Activated T-helper 1 cell treated with Interleukin-2 at 50 U/mL for 16 hours (primary cell): ENCODE measurements around the gene HTR4.
"Not testable (repeated sequence)": the region's sequence is repeated elsewhere in the genome, so short reads cannot be mapped to it uniquely, and the experiment has no call there.

Experiments used
- DNase-seq: peaks from one replicate; pipeline ENCODE4 v3.0.0-alpha.2; 2020; ENCODE audit warnings: low read depth

The HTR4 gene, protein sequence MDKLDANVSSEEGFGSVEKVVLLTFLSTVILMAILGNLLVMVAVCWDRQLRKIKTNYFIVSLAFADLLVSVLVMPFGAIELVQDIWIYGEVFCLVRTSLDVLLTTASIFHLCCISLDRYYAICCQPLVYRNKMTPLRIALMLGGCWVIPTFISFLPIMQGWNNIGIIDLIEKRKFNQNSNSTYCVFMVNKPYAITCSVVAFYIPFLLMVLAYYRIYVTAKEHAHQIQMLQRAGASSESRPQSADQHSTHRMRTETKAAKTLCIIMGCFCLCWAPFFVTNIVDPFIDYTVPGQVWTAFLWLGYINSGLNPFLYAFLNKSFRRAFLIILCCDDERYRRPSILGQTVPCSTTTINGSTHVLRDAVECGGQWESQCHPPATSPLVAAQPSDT

DNA sequence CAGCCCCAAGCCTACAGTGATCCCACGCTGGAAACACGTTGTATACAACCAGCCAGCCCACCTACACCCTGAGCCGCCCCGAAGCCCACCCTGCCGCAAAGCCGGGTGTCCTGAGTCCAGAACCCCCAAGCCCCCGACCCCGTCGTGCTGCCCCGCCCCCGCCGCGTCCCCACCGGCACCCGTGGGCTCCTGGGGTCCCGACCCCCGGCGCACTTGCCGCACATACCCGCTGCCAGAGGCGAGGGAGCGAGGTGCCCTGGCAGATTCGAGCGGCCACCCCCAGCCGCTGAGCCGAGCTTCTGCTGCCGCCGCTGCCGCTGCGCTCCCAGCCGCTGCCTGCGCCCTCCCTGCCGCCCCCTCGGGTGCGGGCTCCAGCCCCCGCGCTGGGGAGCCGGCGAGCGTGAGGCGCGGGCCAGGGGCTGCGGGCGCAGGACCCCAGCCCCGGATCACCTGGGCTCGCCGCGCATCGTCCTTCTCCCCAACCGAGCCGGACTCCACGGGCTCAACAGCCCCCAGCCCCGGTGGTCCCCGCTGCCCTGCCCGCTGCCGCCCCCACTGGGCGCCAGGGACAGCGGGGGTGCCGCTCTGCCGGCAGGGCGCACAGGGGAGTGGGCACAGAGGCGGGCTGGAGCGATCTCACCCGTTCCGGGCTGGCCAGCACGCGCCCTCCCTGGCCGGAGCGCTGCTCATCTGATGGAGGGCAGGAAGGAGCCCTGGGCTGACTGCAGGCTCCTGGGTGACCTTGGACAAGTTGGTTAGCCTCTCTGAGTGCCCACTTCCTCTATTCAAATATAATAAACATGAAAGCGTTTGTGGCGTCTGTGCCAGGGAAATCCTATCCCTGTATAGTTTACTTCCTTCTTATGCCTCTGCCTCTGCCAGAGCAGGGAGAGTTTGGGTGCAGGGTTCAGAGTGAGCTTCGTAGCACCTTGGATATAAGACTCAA lies at the start of gene HTR4:
Gene HTR4, minus strand, starts transcription at position 692 of the 946 bp plus-strand sequence. CDS start 17,513 bp downstream, outside the sequence.
- no peak for DNase-seq

DNA sequence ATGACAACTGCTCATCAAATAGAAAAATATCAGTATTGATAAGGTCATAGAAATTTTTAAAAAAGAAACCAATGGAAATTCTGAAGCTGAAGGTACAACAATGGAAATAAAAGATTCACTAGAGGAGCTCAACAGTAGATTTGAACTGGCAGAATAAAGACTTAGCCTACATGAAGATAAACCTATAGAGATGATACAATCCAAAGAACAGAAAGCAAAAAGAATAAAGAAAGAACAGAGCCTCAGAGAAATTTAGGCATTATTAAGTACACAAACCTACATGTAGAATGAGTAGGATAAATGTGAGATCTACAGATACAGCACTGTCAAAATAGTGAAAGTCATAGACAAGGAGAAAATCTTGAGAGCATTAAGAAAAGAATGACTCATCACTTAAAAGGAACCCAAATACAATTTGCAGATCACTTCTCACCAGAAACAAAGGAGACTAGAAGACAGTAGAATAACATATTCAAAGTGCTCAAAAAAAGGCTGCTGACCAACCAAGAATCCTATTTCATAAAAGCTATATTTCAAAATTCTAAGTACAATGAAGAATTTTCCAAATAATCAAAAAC lies 47.8 kb upstream of the HTR4 start:
- DNase-seq = no peak

DNA sequence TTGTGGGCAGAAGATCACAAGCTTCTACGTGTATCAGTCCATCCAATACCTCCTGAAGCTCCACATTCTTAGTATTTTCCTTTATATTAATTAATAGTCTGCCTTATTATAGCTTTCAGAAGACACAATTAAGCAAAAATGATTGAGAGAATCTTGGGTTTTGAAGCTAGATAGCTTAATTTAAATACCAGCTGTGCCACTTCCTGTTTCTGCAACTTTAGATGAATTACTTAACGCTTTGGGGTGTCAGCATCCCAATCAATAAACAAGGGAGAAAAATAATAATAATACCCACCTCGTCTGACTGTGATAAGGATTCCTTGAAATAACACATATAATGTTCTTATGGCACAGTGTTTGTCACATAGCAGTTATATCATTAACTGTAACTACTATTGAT lies 44.7 kb upstream of the HTR4 start:
- DNase-seq = no peak

DNA sequence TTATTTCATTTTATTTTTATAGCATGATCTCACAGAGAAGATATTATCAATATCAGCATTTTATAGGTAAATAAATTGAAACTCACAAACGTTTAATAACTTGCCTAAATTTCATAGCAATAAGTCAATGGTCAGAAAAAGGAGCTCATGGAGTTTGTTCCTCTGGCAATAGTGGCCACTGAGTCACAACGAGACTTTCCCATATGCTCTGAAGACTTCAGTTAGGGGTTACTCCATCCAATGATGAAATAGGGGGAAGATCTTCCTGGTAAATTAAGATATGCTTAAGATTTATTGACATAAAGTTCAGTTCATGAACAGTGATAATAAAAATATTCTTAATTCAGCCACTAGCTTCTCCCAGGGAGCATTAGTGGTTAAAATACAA lies 43.5 kb upstream of the HTR4 start:
- DNase-seq = no peak

DNA sequence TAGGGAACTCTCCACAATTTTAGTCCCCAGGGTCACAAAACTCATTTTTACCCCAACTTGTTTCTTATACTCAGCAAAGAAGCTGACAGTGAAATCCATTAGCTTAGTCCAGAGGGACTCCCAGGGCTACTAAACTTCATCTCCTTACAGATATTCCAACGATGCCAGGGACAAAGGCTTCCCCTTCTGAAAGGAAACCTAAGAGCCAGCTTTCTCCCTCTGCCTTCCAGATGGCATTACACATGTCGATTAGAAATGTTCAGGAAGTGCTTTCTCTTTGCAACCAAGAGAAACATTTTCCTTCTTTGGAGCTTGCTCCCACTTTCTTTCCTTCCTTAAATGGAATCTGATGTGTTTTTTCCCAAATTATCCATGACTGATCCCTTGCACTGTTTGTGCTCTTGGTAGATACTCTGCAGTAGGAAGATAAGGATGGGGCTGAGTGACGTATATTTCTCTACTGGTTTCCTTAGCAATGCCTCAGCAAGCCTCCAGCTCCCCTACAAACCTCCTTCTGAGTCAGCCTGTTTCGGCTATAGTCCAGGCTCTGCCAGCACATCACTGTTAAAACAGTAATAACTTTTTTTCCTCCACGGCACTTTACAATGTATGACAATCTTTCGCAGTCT lies 43.0 kb upstream of the HTR4 start:
- no peak for DNase-seq

DNA sequence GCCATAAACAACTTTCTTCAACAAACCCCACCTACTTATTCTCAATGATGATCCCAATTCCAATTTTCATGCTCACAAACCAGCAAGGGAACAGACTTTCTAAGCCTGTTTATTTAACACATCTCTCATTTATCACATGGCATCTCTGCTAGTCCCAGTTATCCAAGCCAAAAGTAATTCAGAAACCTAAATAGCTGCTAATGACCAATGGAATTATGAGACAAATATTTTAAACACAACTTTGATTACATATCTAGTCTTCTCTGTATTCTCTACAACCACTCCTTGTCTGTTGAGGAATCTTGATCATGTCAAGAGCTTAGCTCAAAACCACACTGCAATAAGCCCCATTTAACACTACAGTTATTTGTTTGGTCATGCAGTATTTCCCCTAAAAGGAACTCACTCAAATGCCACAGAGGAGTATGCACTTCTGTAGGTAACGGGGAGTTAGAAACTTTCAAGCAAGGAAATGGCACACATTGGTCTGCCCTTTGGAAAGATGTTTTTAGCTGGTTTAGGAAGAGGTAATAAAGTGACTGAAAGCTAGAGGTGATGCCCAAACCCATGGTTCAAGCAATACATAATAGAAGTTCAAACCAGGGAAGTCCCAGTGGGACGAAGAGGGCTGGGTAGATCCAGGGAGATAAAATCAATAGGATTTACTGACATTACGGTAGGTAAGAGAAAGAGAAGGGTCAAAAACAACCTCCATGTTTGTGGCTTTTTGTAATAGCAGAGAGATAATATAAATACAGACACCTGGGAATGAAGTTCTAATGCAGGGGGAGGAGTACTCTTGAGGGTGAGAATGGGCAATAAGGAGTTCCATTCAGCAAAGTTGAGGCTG lies 42.1 kb upstream of the HTR4 start:
- DNase-seq = no peak

DNA sequence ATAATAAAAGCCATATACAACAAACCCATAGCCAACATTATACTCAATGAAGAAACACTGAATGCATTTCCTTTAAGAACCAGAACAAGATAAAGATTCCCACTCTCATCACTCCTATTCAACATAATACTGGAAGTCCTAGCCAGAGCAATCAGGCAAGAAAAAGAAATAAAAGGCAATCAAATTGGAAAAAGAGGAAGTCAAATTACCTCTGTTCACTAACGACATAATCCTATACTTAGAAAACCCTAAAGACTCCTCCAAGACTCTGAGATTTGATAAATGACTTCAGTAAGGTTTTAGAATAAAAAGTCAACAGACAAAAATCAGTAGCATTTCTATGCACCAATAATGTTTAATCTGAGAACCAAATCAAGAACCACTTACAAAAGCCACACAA lies 36.6 kb upstream of the HTR4 start:
- no peak for DNase-seq

DNA sequence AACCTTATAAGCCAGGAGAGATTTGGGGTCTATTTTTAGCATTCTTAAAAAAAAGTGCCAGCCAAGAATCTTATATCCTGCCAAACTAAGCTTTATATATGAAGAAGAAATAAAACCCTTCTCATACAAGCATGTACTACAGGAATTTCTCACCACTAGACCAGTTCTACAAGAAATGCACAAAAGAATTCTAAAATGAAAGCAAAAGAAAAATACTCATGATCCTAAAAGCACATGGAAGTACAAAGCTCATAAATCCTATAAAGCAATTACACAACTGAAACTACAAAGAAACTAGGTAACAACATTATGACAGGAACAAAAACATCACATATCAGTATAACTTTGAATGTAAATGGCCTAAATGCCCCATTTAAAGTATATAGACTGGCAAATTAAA lies 34.5 kb upstream of the HTR4 start:
- DNase-seq = no peak

DNA sequence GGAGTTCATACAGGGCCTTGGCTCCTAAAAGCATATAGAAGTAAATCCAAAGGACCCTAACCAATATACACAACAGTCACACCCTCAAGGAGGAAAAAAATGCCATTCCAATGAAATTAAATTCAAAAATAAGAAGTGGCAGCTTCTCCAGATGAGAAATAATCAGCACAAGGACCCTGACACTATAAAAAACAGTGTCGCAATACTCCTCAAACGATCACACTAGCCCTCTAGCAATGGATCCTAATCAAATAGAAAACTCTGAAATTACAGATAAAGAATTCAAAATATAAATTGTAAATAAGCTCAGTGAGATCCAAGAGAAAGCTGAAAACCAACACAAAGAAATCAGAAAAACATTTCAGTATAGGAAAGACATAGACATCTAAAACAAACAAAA lies 33.5 kb upstream of the HTR4 start:
- no peak for DNase-seq

DNA sequence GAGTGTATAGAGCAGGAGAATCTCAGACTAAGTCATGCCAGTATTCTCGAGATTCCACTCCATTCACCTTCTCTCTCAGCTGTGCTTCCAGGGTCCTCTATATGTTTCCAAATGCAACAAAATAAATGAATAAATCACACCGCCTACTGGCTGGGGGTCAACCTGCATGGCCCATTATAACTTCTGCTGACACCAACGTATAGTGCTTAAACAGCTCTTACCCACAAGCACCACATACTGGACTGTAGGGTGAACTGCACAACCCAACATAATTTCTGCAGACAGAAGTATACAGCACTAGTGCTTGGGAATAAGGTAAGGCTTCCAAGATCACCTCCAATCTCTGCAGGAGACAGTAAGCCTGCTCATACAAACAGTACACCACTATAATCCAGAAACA lies 33.1 kb upstream of the HTR4 start:
- no peak for DNase-seq

DNA sequence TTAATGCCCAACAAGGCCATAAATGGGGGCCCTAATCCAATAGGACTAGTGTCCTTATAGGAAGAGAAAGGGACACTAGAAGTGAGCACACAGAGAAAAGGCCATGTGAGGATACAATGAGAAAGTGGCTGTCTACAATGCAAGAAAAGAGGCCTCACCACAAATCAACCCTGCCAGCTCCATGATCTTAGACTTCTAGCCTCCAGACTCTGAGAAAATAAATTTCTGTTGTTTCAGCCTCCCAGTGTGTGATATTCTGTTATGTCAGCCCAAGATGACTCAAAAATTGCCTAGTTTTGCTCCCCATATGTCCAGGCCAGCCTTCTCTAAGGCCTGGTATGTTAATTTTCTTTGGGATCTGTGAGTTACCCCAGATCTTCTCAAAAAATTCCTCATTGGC lies 32.3 kb upstream of the HTR4 start:
- DNase-seq = no peak

DNA sequence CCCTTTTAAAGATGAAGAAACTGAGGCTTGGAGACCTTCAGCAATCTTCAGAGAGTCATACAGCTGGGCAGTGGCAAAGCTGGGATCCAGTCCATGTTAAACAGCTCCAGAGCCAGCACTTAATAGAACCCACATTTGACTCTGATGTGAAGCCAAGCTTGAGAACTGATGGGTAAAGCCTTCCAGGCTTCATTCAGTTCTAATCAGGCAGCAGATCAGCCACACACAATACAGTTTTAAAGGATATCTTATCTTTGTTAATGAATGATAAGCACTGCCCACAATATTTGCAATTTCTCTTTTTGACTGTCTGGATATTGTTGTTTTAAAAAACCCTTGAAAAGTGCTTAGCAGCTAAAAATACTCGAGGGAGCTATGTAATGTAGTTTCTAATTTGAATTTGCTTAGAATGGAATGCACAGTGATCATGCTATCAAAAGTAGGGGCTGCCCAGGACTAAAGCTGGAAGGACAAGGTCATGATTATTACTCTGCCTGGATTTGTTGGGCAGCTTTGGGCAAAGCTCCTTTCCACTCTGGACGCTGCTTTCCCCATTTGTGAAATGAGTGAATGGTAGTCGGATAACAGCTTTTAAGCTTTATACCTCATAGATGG lies 31.3 kb upstream of the HTR4 start:
- DNase-seq = no peak

DNA sequence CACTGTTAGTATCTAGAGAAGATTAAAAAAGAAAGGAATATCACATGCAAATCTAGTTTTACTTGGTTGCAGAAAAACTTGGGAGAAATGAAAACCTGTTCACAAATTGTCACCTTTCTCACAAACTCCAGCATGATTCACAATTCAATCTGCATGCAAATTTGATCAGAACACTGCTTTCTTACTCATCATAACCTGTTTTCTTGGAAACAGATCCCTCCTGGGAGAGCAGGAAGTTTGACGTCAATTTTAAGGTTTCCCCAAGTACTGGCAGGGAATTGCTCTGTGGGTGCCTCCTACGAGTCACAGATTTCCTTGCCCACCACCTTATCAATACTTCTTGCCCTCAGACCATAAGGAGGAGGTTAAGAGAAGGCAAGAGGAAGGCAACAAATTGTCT lies 30.2 kb upstream of the HTR4 start:
- DNase-seq = no peak

DNA sequence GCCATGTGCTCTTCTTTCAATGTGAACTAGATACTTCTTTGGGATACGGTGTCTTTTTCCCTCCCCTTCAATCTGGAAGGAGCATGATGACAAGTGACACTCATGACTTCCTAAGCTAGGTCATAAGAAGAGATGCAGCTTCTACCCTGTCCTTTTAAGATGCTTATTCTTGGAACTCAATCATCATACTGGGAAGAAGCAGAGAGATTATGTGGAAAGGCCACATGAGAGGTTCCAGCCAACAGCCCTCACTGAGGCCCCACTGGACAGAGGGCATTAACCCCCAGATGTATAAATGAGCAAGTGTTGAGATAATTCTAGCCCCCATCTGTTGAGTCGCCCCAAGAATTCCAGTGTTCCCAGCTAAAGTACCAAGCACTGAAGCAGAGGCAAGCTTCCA lies 29.3 kb upstream of the HTR4 start:
- no peak for DNase-seq

DNA sequence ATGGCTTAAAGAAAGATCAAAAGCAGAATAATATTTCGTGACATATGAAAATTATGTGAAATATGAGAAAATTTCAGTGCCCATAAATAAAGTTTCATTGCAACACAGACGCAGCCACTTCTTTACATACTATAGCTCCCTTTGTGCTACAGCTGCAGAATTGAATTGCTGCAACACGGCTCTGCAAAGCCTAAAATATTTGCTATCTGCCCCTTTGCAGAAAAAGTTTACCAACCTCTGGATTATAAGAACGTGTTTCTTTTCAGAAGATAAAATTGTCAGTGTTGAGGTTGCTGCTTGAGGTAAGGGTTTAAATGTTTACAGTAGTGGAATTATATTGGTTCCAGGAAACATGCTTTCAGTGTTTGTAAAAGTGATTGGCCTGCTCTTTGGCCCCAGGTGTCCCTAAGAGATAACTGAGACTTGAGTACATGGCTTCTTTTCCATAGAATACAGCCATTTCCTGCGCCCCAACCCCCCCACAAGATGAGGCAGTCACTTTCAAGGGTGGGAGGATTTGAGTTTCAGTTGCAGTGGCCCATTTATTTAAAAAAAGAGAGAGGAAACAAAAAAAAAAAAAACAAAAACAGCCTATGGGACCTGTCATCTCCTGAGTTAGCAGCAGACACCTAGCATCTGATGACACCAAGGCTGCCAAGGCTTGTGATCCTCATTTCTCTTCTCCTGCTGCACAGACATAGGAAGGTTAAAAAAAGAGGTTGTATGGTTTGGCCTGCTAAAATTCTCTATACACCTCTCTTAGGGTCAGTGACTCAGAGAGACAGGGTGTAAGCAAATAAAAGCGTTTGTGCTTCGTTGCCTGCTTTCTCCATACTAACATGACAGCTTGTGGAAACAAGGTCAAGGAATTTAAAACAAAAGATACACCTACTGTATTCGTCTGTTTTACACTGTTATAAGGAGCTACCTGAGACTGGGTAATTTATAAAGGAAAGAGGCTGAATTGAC lies 28.0 kb upstream of the HTR4 start:
- DNase-seq = no peak

DNA sequence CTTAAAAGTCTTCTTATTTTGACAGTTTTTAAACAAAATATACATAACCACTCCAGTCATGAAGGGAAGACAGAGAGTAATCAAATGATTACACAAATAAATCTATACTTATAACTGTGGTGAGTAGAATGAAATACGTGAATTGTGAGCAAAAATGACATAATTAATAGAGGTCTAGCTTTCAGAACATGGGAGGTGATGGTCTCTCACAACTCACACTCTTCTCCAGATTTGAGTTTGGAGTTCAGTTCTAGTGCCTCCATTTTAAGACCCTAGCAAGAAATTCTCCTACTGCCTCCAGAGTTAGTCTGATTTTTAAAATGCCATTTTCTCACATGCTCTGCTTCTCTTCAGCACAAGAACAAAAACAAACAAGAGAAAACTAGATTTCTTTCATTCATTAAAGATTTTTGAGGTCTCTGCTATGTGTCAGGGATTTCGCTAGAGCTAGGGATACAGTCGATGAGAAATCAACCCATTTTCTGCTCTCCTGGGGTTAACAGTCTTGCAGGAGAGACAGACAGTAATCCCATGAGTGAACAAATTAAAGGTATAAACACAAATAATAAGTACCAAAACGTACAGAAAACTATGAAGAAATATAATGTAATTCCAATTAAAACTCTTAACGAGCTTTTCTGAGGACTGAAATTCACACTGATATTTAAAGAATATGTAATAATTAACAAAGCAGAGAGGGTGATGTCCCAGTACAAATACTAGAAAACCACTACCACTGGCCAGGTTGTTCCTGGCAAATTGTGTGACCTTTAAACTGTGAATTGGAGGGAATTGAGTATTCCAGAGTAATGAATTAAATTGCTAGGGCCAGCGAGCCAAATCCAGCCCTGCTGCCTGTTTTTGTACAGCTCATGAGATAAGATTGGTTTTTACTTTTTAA lies 27.1 kb upstream of the HTR4 start:
- no peak for DNase-seq

DNA sequence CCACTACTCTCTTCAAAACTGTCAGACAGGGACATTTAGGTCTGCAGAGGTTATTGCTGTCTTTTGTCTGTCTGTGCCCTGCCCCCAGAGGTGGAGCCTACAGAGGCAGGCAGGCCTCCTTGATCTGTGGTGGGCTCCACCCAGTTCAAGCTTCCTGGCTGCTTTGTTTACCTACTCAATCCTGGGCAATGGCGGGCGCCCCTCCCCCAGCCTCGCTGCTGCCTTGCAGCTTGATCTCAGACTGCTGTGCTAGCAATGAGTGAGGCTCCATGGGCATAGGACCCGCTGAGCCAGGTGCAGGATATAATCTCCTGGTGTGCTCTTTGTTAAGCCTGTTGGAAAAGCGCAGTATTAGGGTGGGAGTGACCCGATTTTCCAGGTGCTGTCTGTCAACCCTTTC lies 19.4 kb upstream of the HTR4 start:
- DNase-seq = not testable (repeated sequence)

DNA sequence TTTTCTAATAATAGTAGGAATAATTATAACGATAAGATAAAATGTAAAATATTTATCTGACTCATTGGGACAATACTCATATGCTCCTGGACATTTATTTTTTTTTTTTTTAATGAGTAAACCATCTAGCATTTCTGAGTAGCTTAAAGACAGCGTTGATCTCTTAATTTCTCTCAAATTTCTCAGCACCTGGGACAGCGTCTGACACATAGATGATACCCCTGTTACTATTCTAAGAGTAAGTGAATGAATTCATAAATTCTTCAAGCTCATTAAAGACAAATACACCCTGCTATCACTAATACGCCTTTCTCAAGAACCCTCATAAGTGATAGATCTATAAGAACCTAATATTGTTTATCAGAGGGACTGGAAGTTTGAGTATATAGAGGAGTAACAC lies 12.0 kb upstream of the HTR4 start:
- no peak for DNase-seq

DNA sequence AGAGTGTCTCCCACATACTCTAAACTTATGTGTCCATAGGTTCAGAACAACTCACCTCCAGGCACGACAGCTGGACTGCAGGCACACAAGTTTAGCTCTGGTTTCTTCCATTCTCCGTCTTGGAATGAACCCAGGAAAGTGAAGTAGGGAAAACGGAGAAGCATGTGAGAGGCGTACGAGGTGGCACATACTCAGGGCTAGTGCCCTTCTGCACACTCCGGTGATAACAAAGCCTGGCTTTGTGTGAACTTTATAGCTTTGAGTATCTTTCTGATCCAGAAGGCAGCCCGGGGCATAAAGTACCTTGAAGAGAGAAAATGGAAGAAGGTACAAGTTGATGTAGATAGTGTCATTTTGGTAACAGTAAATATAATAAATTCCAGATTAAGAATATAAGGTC lies 11.1 kb upstream of the HTR4 start:
- no peak for DNase-seq
